ENCODE results near the gene C20orf204.

Gene C20orf204

DNA sequence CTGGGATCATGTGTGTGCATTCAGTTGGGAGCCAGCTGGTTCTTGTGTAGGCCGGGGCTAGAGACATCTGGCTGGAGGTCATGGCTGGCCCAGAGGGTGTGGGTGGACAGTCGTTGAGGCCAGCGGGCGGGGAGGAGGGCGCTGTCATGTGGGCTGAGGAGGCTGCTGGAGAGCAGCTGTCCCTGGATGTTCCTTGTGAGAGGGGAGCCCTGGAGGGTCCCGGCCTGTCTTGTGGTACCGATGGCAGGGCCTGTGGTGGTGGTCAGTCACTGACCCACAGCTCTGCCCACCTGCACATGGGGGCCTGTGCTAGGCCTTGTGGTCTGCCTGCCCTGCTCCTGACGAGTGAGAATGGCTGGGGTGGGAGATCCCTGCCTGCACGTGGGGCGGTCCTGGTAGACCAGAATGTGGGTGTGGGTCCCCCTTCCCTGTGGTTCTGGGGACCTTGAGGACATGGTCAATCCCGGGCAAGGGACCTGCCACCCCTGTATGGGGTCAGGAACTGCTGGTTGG is 1.9 kb upstream of the C20orf204 start:
- no peak for TF ChIP-seq CTCF (IDR thresholded peaks at IDR 0.05; ENCODE audit: low read length, missing control alignments)
- H3K4me3 ChIP-seq (replicated peaks; ENCODE audit: low read depth, low read length): no peak overlapping the region
- DNase-seq (ENCODE audit: low read depth): no peak

DNA sequence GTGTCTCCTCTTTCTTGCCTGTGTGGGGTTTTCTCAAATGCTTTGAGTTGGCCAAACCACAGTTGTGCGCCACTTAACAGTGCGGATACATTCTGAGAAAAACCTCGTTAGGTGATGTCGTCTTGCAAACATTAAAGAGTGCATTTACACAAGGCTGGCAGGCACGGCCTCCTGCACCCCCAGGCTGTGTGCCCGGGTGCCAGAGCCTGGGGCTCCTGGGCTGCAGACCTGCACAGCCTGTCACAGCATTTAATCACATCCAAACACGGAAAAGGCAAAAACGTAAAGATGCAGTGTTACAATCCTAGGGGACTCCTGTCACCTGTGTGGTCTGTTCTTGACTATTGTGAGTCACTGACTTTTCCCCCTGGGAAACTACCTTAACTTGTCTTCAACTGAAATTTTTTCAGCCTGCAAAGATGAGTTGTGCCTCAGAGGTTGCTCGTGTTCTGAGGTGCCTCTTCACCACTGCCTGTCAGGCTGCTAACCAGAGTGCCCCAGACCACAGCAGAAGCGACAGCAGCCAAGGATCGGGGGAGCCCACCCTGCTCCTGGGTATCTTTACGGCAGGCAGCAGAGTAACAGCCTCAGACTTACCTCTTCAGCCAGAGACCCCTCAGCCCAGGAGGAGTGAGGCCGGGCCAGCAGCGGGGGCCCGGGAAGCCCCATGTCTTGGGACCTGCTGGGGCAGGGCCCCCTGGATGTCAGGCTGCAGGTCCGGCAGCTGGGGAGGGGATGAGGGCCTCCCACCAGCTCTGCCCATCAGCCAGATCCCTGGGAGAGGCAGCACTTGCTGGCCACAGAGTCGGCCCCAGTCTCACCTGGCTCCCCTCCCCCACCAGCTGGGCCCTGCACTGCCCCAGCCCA is 683 bp upstream of the C20orf204 start:
- no peak overlapping the region for H3K4me3 ChIP-seq (replicated peaks; ENCODE audit: low read depth, low read length)
- TF ChIP-seq CTCF (IDR thresholded peaks at IDR 0.05; ENCODE audit: low read length, missing control alignments): no peak
- no peak for DNase-seq (ENCODE audit: low read depth)

DNA sequence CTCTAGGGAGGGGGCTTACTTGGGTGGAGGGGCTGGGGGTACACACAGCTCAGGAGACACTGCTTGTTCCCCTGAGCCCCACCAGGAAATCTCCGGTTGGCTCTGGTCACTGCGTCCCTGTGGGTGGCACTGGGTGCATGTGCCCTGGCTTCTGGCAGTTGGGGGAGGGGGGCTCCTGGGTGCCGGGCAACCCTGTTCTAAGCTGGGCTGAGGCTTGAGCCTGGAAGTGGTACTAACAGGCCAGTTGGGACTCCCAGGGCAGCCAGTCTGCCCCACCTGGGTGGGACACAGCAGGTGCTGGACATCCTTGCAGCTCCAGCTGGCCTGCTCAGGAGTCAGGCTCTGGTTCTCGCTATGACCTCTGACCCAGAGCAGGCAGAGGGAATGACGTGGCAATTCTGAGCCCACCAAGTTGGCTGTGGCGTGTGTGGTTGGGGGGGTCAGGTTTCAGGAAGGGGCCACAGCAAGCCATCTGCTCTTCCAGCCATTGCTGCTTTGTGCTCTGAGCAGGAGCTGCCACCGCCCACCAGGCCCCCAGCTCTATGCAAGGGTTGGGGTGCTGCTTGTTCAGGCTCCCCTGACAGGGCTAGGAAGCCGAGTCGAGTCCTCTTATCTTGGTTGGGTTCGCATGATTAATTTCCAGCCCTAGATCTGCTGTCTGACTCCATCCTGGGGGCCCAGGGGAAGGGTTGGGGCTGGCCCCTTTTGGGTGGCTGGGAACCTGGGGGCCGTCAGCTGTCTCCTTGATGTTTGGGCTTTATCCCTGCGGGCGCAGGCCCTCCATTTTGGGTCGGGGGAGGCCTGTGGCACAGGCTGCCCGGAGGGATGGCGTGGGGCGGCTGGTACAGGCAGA is 590 bp downstream of the C20orf204 start:
- no peak for DNase-seq (ENCODE audit: low read depth)
- no peak for TF ChIP-seq CTCF (IDR thresholded peaks at IDR 0.05; ENCODE audit: low read length, missing control alignments)
- no peak overlapping the region for H3K4me3 ChIP-seq (replicated peaks; ENCODE audit: low read depth, low read length)

- DNase-seq (ENCODE audit: low read depth): no peak
- H3K4me3 ChIP-seq (replicated peaks; ENCODE audit: low read depth, low read length): no peak overlapping the region
- TF ChIP-seq CTCF (IDR thresholded peaks at IDR 0.05; ENCODE audit: low read length, missing control alignments): no peak
These were observed 1.2 kb downstream of the C20orf204 start for GRCh38 chr20:64037199-64037497.

- no peak for TF ChIP-seq CTCF (IDR thresholded peaks at IDR 0.05; ENCODE audit: low read length, missing control alignments)
- no peak for DNase-seq (ENCODE audit: low read depth)
- H3K4me3 ChIP-seq (replicated peaks; ENCODE audit: low read depth, low read length): no peak overlapping the region
These were observed 1.7 kb downstream of the C20orf204 start for GRCh38 chr20:64037498-64038213.

- no peak for TF ChIP-seq CTCF (IDR thresholded peaks at IDR 0.05; ENCODE audit: low read length, missing control alignments)
- no peak overlapping the region for H3K4me3 ChIP-seq (replicated peaks; ENCODE audit: low read depth, low read length)
- no peak for DNase-seq (ENCODE audit: low read depth)
These were observed 2.2 kb downstream of the C20orf204 start for GRCh38 chr20:64038224-64038564.

Data from fibroblast of pulmonary artery (primary cell).